SKM-1 (cell line): ENCODE results near the gene ZNF804B.

ENCODE experiments used
- DNase-seq: peaks from one replicate; lab custom pipeline; 2025; ENCODE audit not compliant: unreplicated experiment; lab: John Stamatoyannopoulos, UW

The ZNF804B gene

DNA sequence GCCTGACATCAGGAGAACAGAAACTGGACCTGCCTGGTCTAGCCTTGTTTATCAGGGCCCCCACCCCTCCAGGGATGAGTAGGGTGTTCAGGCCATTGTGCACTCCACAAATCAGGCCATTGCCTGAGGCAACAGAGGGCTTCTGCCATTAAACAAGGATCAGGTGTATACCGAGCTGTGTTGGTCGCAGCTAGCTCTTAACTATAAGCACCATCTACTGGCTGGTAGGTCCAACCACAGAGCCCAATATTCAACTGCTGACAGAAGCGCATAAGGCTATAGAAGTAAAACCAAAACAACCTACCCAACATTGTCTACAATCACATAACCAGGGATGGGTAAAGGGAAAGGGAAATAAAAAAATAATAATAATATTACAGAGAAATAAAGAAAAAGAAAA lies 487.7 kb downstream of the ZNF804B start:
- no peak for DNase-seq

DNA sequence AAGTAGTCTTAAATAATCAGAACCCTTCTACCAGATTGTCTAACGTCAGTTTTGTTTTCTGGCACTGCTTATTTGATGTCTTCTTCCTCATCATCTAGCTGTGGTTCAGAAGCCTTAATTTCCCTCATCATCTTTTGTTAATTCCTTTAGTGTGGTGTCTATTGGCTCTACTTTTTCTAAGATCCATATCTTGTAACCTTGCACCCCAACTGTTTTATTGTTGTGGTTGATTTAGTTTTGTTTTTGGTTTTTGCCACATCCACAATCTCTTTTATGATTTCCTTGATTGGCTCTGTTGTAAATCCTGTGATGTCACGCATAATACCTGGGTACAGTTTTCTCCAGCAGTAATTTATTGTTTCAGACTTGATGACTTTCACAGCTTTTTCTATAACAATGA lies 499.6 kb downstream of the ZNF804B start:
- no peak for DNase-seq

DNA sequence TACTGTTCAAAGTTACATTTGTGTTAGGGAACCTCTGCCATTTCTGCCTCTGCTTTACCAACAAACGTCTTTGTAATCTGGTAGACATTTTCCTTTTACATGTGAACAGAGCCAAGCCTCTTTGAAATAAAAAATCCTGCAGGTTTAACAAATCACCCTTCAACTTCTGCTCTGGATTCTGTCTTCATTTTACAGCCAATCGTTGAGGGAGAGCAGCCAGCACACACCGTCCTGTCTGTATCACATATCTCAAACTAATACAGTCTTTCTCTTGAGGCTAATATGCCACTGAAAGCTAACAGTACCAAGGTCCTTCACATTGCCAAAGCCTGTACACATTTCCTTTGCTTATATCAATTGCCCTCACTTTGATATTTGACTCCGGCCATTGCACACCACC lies 504.6 kb downstream of the ZNF804B start:
- DNase-seq, result no peak

DNA sequence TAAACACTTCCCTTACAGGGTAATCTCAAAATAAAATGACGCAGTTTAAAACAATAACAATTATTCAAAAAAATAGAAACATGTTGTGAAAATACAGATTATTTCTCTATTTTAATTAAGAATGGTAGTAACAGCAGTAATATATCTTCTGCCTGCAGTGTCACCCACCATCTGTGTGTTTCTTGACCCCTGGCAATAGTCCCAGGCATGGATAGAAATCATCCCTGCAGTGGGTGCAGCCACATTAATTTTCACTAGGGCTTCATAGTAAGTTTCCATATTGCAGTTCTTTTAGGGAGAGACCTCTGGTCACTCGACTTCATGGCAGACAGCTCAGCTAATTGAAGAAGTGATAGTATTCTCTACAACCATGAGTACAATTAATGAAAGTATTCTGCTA lies 506.1 kb downstream of the ZNF804B start:
- DNase-seq, result no peak

DNA sequence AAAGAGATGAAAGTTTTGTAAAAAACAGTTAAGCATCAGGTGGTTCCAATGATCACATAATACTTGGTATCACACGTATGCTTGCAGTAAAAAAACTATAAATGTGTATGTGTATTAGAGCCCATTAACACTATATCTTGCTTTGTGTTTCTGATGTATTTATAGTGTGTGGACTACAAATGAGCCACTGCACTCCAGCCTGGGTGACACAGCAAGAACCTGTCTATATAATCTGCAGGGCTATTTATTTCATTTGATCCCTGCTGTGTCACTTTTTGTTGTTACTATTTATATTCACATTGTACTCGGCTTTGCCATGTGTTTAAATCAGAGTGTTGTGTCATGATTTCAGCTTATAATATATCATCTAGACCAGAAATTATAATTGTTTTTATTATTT lies 523.8 kb downstream of the ZNF804B start:
- no peak for DNase-seq

DNA sequence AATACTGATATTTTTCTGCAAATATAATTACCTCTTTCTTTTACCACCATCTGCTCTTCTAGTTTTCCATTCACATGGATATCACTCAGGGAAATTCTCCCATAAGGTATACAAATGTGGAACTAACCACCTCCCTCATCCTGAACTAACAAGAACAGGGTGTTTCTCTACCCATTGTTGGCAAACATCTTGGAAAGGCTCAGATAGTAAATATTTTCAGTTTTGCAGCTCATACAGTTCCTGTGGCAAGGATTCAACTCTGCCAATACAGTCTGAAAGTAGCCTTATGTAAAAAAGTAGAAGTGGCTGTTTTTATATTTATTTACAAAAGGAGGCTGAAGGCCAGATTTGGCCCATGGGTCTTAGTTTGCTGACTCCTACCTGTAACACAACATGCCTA lies 549.0 kb downstream of the ZNF804B start:
- DNase-seq, result no peak

DNA sequence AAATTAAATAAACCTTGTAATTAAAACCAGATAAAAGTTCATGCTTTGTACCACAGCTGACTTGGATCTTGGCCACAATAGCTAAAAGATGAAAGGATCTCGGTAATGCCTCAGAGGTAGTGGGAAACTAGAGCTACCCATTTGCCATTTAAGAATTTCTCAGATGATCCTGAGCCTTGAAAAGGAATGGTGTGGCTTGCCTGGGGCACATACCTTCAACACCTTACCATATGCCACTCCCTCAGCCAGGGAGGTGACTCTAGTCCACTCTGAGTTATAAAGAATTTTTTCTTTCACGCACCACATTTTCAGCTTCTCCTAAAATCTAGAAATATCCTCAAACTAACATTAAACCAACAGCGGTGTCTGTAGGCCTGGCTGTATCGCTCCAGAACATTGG lies 552.4 kb downstream of the ZNF804B start:
- DNase-seq, result no peak

DNA sequence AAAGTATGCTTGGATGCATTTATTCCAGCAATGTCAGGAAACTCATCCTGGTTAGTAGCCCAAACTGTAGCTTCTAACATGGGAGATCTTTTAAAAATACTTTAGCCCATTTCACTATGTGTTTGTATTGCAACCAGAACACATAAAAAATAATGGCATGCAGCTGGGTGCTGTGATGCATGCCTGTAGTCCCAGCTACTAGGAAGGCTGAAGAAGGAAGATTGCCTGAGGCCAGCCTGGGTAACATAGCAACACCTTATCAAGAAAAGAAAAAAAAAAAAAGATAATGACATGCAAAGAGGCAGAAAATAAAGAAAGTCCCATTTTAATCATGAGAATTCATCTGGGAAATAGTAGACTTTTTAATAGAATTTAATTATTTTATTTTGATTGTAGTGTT lies 553.1 kb downstream of the ZNF804B start:
- DNase-seq, result no peak

DNA sequence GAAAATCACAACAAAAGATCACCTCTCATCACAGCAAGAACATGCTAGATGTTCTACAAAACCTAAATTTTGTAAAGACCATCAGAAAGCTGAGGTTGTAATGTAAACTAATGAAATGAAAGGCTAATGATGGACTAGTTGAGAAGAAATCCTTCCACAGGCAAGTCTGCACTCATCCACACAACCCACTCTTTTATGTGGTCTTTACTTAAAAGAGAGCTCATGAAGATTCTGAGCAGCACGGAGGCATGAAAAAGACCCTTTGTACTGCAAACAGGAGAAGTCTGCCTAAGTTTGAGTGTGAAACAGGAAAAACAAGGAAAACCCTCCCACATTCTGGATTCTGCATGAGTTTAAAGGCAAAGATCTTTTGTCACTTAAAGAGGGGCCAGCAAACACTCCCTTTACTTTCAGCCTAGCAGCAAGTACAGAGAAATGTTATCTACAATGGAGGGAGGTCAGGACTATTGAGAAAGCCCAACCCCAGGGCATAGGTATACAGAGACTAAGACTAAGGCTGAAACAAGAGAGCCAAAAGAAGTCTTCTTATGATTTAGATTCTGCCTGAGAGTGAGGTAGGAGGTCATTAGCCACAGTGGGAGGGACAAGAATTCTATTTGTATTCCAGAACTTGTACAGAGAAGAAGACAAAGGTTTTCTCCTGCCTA lies 557.2 kb downstream of the ZNF804B start:
- DNase-seq, result no peak

DNA sequence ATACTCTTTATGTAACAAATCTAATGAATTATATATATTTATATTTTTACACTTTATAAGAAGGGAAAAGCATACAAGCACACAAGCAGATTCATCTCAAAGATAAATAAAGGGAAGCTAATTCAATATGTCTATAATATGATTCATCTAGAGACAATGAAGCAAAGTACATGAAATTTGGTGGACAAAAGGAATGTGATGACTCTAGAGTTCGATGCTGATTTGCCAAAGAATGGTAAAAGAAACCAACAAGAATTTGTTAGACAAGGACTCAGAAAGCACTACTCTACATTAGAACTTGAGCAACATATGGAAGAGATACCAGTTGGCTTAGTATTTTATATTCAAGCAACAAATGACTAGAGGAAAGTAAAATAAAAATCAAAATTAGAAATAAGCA lies 572.5 kb downstream of the ZNF804B start:
- DNase-seq, result no peak

DNA sequence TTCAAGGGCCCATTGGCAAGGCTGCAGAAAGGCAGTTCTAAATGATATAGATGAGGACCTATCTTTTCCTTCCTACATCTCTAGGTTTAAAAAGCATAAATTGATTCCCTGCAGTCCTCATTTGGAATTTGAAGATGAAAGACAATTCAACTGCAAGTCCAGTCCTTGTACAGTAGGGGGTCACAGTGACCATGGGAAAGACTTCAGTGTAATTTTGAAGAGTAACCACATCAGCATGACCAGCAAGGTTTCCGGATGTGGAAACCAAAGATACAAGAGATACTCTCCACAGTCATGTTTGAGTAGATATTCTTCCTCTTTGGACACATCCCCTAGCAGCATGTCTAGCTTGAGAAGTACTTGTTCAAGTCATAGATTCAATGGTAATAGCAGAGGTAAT lies 575.3 kb downstream of the ZNF804B start:
- DNase-seq, result no peak

DNA sequence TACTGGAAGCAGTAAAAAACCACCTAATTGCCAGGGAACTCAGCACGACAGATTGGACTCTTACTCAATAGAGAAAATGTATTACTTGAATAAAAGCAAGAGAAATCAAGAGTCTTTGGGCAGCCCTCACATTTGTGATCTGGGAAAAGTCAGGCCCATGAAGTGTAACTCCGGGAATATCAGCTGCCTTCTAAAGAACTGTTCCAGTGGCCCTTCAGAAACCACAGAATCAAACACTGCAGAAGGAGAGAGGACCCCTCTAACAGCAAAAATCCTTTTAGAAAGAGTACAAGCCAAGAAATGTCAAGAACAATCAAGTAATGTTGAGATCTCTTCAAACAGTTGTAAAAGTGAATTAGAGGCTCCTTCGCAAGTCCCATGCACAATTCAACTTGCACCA lies 576.0 kb downstream of the ZNF804B start:
- DNase-seq, result no peak

DNA sequence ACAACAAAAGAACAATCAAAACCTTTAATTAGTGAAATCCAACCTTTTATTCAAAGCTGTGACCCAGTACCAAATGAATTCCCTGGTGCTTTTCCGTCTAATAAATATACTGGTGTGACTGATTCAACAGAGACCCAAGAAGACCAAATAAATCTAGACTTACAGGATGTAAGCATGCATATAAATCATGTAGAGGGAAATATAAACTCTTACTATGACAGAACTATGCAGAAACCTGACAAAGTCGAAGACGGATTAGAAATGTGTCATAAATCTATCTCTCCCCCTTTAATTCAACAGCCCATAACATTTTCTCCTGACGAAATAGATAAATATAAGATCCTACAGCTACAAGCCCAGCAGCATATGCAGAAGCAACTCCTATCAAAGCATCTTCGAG lies 576.6 kb downstream of the ZNF804B start:
- DNase-seq, result no peak

DNA sequence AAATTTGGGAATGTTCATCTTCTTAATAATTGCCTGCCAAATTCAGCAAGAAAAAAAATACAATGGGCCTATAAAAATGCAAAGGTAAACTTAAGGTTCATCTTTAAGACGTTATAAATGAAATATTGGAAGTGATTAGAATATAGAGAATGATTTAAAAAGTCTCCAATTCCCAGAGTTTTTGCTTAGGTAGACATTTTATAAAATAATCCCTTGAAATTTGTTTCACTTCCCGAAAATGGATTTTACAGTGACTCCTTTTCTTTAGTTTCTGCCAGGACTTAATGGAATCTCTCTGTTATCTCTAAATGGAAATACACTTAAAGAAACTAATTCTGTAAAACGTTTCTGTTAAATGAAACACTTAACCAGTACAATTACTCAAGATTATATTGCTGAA lies 580.2 kb downstream of the ZNF804B start:
- no peak for DNase-seq

DNA sequence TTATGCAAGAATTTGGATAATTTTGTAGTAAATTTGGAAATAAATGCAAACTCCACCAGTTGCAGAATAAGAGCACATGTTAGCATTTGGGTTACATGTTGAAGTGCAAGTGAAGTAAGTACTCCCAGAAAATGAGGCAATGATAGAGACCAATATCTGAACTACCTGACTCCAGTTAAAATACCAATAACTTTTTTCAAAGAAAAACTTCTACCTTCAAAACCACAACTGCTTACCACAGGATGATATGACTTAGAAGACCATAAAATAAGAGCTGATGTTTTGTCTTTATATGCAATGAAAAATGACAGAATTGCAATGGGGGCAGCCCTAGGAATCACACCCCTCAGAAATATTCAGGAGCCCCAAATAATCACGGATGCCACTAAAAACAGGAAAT lies 597.6 kb downstream of the ZNF804B start:
- no peak for DNase-seq

DNA sequence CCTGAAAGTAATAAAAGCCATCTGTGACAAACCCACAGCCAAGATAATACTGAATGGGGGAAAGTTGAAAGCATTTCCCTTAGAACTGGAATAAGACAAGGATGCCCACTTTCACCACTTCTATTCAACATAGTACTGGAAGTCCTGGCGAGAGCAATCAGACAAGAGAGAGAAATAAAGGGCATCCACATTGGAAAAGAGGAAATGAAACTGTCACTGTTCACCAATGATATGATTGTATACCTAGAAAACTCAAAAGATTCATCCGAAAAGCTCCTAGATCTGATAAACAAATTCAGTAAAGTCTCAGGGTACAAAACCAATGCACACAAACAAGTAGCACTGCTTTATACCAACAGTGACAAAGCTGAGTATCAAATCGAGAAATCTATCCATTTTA lies 617.7 kb downstream of the ZNF804B start:
- DNase-seq, result no peak

DNA sequence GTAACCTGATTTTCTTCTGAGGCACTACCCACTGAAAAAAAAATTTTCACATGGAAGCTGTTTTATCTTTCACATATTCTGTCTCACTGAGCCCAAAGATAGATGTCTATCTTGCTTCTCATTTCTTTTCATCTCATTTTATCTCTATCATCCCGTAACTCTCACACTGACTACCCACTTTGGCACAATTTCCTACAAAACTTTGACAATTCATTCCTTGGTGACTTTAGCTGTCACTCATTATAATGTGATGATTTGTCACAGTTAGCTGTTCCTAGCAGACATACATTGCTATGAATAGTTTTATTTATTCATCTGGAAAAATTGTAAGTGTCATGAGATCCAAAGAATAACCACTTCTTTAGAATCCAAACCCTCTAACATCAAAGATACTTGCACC lies 625.9 kb downstream of the ZNF804B start:
- no peak for DNase-seq
